Fibroblast of skin of right biceps (primary cell): ENCODE measurements around the gene USP3.
A peak's percentile ranks its signal among the peaks of the same experiment; 100 is the strongest.
"Not testable (repeated sequence)": the region's sequence is repeated elsewhere in the genome, so short reads cannot be mapped to it uniquely, and the experiment has no call there.

ENCODE experiments used
- DNase-seq: peaks from one replicate; pipeline ENCODE4 v3.0.0-alpha.2; 2013

USP3 gene

DNA sequence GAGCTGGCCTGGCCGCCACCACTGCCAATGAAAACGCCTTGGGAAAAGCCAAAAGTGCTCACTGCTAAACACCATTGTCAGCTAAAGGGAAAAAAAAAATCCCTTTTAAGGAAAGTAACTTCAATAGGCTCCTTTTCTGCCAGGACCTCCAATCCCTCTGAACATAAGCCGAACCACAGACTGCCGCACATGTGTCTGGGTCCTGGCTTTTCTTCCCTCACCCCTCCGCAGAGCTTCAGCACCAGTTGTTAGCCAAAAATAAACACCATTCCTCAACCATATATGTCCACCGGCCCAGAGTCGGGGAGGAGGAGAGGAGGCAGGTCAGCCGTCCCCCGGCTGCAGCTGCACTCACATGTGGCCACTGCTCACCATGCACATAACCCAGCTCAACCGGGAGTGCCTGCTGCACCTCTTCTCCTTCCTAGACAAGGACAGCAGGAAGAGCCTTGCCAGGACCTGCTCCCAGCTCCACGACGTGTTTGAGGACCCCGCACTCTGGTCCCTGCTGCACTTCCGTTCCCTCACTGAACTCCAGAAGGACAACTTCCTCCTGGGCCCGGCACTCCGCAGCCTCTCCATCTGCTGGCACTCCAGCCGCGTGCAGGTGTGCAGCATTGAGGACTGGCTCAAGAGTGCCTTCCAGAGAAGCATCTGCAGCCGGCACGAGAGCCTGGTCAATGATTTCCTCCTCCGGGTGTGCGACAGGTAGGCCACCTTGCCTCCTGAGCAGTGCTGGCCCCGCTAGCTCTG is 92.8 kb downstream of the USP3 start, which contains the start of gene FBXL22:
FBXL22 (plus strand) TSS at position 350 of the 753 bp plus-strand sequence; CDS start at position 356, 6 bp downstream.
- peak; percentile 44 for DNase-seq

DNA sequence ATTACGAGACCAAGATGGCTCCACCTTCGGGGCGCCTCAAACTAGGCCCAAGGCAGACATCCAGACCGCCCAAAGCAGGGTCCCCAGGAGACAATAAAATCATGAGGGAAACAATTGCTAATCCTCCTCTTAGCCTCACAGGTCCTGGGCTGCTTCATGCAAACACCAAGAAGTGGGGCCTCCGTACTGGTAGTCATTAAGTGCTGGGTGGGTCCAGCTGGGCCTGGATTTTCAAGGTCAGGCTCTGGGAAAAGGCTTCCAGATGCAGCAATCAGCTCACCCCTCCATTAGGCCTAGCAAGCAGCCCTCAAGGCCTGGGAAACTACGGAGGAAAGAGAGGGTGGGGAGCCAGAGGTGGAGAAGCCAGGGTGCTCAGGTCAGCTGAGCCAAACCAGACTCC is 93.4 kb downstream of the USP3 start:
- DNase-seq, result no peak

DNA sequence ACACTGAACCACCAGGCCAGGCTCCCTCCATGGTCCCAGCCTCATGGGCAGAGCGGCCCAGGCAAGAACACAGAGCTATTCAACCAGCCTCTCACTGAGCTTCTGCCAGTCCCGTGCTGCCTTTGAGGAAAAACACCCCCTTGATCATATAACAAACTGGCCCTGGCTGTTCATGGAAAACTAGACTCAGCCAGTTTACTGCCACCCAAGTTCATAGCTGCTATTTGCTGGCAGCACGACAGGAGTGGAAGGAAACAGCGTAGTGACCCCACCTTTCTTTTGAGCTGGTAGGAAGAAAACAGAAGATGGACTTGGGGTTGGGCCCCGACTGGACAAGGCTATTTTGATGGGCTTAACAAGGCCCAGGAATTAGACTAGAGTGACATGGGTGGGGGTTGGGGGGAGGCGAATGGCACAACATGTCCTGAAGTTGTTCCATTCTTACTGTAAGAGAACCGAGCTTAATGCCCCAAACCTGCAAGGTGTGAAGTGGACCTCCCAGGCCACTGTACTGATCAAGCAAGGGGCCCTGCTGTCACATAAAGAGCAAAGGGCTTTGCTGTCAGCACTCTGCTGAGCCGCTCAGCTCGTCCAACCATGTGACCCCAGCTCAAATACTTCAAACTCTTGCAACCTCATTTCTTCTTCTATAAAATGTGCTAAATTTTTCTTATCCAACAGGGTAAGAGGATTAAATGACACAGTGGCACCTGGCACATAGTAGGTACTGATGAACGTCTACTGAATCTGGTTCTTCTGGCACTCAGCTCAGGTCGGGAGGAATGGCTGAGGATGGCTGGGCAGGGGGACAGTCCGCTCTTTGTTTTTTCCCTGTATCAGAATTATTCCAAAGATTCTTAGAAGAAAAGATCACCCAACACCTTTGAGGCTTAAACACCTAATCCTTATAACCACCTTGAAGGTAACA is 94.3 kb downstream of the USP3 start:
- DNase-seq, result no peak

DNA sequence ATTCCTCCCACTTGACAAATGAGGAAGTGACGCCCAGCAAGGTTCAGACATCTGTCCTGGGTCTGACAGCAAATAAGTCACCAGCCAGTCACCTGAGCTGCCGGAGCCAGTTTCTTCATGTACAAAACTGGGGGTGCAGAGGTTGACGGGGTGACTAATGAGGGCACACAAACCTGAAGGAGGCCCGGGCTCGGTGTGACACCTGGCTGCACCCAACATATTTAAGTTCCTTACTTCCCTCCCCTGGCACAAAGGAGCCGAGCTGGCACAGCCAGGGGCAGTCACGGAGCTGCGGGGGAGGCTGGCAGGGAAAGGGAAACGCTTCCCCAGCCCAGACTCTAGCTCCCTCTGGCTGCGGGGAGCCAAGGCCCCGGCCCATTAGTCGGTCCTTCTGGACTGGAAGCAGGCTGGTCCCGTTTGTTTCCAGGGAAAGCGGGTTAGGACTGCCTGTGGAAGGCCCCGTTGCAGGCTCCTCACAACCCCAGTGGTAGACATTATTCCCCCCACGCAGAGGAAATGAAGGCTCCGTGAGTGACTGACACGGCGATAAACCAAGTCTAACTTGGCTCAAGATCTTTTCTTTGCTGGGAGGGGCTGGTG is 95.1 kb downstream of the USP3 start:
- DNase-seq, result peak; percentile 31

DNA sequence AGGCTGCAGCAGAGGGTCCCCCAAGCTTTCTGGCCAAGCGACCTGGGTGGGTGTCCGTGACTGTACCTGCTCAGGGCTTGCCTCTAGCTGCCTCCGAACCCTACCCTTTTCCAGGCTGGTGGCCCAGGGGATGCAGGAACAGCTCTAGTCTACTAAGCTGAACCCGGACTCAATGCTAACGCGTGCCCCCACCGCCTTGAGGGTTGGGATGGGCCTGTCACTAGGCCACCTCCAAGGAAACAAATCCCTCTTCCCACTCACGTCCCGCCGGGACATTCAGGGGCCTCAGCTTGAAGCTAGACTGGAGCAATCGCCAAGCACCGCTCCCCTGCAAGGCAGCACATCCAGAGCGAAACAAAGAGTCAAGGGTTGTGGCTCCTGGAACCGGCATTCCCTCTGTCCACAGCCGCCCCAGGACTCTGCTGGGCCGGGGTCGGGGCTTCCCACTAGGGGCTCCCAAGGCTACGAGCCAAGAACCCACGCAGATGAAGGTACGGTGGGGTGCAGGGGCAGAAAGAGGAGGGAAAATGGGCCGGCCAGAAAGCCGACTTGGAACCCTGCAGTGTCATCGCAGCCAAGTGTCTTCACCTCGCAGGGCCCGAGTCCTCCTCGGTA is 95.7 kb downstream of the USP3 start:
- no peak for DNase-seq

DNA sequence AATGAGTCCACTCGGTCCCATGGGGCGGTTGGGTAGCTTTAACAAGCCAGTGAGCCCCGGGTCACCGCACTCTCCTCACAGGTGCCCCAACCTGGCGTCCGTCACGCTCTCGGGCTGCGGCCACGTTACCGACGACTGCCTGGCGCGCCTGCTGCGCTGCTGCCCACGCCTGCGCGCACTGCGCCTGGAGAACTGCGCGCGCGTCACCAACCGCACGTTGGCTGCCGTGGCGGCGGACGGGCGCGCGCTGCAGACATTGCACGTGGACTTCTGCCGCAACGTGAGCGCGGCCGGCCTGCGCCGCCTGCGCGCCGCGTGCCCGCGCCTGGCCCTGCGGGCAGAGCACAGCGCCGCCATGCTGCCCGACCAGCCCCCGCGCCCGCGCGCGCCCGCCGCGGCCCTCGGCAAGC is 96.2 kb downstream of the USP3 start:
- peak; percentile 94 for DNase-seq

DNA sequence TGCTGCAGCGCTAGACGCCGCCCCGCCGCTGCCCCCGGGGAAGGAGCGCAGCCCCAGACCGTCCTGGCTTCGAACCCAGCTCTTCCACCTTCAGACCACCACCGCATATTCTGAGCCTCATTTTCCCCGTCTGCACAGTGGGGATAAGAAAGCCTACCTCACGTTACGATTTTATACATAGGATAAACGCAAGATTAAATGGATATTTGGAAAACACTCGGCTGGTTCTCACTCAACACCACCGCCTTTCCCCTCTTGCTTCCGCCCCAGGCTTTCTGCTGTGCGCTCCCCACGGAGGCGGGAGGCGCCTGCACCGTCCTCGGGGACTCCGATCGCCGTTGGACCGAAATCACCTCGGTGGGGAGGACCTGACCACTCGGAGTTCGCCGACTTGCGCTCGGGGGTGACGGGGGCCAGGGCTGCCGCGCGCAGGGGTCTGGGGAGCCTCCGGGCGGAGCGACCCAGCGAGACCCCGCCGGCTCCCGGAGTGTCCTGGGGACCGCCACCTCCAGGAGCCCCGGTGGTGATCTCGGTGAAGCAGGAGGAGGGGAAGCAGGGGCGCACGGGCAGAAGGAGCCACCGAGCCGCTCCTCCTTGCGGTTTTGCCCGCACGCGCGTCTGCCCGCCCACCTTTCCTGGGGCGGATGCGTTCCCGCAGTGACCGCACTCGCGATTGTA is 96.8 kb downstream of the USP3 start:
- DNase-seq, result no peak

DNA sequence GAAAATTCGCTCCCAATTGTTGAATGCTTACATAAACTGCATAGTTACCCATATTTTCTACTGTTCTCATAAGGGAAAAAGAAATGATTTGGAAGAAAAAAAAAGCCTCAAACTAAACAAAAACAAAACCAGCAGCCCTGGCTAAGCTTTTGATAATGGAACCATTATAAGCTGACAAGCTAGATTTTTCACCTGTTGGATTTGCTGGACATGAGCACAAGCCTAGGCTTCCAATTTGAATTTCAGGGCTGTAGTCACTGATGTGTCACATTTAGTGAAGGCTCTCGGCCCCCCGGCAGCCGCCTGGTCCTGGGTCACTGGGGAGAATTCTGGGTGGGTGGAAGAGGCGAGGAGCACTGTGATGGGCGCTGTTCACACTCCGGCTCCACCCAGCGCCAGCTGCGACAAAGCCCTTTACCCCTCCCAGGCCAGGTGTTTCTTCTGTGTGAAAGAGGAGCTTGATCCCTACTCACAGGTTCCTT is 97.4 kb downstream of the USP3 start:
- DNase-seq, result no peak

DNA sequence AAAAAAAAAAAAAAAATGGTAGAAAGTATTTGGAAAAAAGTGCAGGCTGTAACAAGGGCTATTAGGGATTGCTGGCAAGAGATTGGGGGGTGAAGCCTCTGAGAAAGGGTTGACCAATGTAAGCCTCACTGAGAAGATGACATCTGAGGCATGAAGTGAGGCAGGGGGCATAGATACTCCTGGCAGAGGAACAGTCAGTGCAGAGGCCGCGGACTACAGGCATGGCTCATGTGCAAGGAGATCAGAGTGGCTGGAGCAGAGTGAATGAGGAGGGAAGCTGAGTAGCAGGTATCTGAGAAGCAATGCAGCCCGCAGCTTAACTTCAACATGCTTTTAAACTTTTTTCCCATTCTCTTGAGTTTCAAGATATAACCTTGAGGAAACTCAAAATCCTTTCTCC is 98.2 kb downstream of the USP3 start:
- no peak for DNase-seq

DNA sequence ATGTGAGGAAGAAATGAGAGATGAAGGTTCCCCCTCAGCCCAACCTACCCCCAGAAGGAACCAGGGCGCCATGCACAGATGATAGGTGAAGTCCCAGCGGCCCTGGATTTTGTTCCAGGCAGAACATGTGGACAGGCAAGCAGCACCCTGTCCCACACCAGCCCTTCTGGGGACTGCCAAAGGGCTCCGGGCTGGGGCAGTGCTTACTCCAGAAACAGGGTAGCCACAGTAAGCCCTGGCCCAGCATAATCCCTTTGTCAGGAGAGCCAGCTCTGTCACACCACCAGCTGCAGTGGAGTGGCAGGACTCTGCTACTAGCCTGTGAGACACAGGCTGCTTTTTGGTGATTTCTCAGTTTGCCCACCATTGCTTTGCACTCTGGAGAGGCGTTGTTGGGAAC is 99.1 kb downstream of the USP3 start:
- DNase-seq, result no peak

DNA sequence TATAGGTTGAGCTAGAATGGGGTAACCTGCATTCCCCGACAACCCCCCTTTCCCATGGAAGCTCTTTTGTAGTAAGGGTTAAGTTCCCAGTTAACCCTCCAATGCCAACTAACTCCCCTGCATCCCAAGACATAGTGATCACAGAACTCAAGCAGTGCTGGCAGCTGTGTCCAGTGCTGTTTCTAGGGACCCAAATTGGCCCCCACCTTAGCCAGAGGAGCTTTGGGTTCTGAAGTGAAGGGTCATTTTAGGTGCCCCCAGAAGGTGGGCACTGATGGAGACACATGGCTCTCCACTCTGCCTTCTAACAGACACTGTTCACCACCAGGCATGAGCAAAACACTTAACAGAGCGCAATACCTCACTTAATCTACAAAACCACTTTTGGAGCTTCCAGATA is 99.9 kb downstream of the USP3 start:
- DNase-seq, result no peak

DNA sequence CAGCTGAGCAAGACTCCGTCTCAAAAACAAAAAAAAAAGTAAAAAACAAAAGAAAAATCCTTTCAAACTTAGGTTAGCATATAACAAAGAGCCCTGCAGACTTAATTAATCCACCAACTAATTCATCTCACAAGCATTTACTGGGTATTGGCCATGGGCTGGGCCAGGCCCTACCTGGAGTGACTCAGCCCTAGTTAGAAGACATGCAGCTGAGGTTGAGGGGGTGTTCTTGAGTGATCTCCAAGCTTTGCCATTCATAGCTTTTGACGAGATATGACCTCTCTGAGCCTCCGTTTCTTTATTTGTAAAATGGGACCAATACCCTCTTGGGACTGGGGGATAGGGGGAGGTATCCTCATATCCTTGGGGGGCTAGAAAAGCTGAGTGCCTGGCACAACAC is 100.6 kb downstream of the USP3 start:
- no peak for DNase-seq

DNA sequence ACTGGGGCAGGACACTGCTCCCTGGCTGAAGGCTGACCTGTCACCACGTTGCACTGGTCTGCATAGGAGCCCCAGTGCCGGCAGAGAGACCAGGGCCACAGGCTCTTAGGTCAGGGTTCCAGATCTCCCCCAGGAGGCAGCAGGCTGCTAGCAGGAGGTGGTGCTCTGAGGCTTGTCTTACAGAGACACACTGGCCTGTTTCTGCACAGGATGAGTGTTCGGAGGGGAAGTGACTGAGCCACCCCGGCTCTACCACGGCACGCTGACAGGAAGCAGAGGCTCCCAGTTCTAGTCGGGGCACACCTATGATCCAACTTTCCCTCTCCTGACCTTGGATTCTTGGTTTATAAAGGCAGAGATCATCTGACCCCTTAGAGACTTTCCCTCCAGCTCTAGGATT is 101.4 kb downstream of the USP3 start:
- no peak for DNase-seq

DNA sequence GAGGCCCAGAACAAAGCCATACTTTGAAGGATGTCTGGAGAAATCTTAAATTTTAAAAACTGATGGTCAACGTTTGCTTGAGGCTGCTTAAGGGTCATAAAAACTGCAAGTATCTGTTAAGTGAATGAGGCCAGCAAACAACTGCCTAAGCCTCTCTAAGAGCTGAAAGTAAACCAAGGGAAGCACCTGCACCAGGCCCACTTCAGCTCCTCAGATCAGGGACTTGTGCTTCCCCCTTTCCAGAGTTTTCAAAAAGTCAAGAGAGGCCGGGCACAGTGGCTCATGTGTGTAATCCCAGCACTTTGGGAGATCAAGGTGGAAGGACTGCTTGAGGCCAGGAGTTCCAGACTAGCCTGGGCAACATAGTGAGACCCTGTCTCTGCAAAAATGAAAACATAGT is 101.9 kb downstream of the USP3 start:
- DNase-seq, result no peak

DNA sequence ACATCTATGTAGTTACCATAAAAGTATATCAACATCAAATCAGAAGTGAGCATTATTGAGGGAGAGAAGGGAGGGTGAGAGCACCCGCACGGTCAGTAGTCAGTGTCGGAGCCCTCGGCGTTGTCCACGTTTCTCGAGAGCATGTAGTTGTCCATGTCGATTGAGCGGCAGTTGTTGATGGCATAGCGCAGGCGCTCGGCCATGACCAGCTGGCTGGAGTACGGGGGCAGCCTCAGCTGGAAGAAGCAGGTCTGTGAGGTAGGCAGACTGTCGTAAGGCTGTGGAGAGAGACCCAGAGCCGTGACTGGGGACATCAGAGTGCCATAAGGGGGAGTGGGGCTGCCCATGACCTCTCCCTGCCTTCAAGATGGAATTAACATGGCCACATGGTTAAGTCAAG is 104.6 kb downstream of the USP3 start:
- DNase-seq, result no peak

DNA sequence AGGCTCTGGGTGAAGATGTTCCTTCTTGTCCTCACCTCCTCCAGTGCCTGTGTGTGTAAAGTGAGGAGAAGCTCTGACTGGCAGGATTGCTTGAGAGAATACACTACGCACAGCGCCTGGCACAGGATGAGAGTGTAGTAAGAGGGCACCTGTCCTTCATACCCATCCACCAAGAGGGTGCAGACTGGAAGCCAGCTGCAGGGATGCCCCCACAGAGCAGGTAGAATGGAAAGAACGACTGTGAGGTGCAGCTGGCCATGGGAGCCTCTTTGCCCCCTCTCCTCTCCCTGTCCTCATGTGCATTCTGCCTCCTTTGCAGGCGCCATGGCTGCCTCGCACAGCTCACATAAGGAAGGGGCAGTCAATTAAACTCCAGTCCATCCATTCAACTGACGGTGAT is 105.1 kb downstream of the USP3 start:
- DNase-seq, result no peak

DNA sequence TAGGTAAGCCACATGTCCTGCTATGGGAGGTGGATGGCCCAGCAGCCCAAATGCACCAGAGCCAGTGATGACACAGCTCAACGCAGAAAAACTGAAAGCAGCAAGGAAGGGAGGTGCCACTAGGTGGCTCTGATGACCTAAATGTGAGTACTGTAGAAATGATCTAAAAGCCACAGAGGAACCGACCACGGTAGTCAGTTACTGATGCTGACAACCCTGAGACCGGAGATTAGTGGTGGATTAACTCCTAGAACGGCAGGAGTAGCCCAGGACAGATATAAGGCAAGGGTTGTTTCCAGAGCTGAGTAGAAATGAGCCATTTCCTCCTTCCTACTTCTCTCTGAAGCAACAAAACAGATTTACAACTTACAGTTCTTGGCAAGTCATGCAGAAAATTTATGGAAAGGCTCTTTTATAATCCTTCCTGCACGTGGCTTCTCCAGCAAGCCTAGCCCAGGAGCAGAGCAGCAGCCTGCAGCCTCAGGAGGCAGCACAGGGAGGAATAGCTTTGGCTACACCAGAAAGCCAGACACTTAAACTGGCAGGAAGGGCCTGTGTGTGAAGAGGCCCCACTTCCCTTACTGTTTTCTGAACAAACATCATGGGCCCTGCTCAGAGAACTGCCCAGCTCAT is 105.9 kb downstream of the USP3 start:
- peak; percentile 80 for DNase-seq

DNA sequence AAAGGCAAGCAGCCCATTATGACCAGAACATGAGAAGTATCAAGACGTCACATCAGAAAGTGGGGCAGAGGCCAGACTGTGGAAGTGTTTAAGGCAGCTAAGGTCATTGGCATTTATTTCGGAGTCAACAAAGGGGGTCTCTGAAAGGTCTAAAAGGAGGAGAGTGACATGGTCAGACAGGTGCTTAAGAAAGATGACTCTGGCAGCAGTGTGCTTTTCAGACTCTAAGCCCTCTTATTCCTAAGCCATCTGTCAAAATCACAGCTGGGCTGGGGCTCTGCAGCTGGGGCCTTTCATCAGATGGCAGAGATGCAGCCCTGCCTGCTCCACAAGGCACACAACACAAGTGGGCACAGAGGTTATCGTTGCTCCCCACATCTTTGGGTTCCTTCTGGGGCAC is 106.8 kb downstream of the USP3 start:
- no peak for DNase-seq

DNA sequence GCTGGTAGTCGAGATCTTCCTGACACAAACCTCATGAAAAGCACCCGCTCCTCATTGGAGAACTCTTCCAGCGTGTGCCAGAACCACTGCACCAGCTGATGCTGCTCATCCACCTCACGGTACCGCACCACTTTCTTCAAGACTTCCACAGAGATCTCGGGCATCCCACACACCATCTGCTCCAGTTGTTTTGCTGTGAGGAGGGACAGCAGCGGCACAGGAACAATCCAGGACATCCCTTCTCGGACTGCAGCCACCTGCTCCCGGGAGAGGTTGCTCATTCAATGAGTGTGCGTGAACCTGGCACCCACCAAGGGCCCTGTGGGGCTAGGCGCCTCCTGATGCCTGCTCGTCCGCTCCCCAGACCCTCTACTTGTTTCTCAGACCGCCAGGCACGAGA is 107.9 kb downstream of the USP3 start:
- DNase-seq, result no peak

DNA sequence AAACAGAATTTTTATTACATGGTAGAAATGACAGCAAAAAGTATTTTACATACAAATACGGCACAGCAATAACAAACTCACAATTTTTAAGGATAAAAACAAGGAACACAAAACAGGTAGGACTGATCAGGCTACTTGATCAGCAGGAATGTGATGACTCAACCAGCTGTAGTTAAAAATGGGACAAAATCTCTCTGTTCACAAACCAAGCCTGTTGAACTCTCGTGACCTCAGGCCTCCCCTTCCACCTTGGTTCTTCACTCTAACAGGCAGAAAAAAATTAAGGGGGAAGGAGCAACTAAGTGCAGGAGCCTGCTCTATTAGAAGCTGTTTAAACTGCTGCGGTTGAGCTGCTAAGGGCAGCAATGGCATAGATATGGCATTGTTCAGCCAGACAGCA is 111.5 kb downstream of the USP3 start:
- no peak for DNase-seq

DNA sequence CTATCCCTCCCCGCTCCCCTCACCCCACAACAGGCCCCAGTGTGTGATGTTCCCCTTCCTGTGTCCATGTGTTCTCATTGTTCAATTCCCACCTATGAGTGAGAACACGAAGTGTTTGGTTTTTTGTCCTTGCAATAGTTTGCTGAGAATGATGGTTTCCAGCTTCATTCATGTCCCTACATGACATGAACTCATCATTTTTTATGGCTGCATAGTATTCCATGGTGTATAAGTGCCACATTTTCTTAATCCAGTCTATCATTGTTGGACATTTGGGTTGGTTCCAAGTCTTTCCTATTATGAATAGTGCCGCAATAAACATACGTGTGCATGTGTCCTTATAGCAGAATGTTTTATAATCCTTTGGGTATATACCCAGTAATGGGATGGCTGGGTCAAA is 112.8 kb downstream of the USP3 start:
- not testable (repeated sequence) for DNase-seq

DNA sequence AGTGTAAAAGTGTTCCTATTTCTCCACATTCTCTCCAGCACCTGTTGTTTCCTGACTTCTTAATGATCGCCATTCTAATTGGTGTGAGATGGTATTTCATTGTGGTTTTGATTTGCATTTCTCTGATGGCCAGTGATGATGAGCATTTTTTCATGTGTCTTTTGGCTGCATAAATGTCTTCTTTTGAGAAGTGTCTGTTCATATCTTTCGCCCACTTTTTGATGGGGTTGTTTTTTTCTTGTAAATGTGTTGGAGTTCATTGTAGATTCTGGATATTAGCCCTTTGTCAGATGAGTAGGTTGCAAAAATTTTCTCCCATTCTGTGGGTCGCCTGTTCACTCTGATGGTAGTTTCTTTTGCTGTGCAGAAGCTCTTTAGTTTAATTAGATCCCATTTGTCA is 113.2 kb downstream of the USP3 start:
- not testable (repeated sequence) for DNase-seq
